NCI-H2029 treated with DMSO at 0.1 percent for 48 hours (cell line): ENCODE results near the gene RASL11A.
"Not testable (repeated sequence)": the region's sequence is repeated elsewhere in the genome, so short reads cannot be mapped to it uniquely, and the experiment has no call there.

Experiments used
- DNase-seq: peaks from one replicate; lab custom pipeline; 2025; lab: John Stamatoyannopoulos, UW

The RASL11A gene, protein sequence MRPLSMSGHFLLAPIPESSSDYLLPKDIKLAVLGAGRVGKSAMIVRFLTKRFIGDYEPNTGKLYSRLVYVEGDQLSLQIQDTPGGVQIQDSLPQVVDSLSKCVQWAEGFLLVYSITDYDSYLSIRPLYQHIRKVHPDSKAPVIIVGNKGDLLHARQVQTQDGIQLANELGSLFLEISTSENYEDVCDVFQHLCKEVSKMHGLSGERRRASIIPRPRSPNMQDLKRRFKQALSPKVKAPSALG

DNA sequence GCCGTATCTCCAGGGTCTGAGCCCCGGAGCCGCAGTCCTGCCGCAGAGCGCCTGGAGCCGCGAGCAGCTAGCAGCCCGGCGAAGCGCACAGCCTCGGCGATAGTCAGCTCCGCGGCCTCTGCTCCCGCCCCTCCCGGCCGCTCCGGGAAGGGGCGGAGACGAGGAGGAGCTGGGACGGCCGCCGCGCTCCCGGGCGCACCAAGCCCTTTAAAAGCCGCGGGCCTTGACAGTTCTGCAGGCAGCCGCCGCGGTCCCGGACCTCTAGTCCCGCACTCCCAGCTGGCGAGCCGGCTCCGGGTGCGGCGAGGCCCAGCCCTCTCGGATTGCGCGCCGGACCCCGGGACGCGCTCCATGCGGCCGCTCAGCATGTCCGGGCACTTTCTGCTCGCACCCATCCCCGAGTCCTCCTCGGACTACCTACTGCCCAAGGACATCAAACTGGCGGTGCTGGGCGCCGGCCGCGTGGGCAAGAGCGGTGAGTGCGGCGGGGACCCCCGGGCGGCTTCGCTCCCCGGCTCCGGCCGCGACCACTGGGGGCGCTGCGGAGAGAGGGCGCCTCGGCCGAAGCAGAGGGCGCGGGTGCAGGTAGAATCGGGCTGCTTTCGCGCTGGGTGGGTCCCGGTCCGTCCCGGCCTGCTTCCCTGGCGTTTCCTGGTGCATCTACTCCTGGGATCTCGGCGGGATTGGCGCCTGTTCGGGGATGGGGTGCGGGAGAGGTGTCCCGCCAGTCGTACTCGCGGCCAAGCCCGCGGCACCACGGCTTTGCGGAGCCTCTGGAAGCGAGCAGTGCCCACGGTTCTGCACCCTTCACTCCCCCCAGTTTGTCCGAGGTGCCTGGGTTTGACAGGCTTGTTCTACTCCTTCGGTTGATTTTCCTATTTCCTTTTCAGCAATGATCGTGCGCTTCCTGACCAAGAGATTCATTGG is at the start of gene RASL11A:
TSS of gene RASL11A (plus strand) at position 237 of the 927 bp plus-strand sequence. CDS start at position 352, 115 bp downstream.
- DNase-seq = no peak

DNA sequence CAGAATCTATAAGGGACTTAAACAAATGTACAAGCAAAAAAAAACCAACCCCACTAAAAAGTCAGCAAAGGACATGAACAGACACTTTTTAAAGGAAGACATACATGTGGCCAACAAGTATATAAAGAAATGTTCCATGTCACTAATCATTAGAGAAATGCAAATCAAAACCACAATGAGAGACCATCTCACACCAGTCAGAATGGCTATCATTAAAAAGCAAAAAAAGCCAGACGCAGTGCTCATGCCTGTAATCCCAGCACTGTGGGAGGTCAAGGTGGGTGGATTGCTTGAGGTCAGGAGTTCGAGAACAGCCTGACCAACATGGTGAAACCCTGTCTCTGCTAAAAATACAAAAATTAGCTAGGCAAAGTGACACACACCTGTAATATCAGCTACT is 48.5 kb upstream of the RASL11A start:
- not testable (repeated sequence) for DNase-seq

DNA sequence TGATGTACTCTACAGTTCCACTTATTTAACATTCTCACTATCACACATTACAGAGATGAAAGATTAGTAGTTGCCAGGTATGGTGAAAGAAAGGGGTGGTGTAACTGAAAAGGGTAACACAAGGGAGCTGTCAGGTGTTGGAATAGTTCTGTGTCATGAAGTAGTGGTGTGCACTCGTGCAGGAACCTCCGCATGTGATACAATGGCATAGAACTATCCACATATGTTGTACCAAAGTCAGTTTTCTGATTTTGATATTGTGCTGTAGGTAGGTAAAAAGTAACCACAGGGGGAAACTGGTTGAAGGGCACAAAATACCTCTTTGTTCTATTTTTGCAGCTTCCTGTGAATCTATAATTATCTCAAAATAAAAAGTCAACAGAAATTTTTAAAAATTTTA is 43.6 kb upstream of the RASL11A start:
- DNase-seq = no peak

DNA sequence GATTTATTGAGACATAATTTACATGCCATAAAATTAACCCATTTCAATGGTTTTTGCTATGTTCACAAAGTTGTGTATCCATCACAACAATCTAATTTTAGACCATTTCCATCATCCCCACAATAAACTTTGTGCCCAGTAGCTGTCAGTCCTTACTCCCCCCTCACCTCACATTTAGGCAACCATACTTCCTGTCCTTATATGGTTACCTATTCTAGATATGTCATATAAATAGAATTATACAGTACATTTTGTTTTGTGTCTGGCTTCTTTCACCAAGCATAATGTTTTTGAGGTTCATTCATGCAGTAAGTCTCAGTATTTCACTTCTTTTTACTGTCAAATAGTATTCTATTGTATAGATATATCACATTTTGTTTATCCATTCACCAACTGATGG is 42.5 kb upstream of the RASL11A start:
- DNase-seq = no peak

DNA sequence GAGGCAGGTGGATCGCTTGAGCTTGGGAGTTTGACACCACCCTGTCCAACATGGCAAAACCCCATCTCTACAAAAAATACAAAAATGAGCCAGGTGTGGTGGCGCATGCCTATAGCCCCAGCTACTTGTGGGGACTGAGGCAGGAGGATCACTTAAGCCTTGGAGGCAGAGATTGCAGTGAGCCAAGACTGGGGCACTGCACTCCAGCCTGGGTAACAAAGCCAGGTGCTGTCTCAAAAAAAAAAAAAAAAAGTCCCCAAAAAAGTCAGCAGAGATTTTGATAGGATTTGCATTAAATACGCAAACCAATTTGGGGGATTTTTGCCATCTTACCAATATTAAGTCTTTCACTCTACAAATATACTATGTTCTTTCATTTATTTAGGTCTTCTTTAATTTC is 41.0 kb upstream of the RASL11A start:
- no peak for DNase-seq

DNA sequence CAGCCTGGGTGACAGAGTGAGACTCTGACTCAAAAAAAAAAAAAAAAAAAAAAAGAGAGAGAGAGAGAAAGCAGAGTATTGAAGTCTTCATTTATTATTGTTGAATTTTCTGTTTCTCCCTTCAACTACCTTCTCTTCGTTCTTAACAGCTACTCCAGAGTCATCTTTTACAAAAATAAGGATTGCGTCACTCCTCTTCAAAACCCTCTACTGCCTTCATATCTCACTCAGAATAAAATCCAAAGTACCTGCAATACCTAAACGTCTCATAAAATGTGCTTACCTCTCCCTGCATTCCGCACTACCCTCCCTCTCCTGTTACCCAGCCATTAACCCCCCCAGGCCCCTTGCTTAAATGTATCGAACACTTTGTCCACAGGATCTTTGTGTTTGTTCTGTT is 36.7 kb upstream of the RASL11A start:
- DNase-seq = no peak

DNA sequence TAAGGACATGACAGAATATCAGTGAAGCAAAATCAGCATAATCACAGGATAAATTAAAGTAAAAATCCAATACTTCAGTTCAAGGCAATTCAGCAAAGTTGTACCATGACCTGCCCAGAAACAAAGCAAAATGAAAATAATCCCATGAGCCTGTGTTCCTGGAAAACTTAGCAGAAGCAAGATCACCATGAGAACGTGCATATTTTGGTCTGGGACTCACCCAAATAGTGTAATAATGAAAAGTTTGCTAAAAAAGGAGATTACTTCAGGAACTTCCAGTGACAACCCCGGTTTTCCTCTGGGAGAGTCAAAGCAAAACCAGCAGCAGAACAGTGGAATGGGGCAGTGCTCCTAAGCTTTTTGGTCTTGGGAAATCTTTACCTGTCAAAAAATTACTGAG is 34.2 kb upstream of the RASL11A start:
- DNase-seq = no peak

DNA sequence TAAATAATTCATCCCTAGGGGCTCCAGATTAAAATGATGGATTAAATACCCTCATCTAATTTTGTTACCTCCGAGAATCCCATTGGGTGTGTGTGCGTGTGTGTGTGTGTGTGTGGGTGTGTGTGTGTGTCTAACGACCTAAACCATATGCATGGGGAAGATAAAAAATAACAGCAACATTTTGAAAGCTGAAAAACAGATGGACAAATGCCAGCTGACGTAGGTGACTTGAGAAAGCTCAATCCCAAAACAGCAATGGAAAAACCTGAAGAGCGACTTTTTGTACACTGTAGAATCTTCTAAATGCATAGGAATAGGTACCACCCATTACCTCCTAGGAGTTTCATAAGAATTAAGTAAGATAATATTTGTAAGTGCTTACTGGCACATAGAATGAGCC is 27.9 kb upstream of the RASL11A start:
- DNase-seq = no peak

DNA sequence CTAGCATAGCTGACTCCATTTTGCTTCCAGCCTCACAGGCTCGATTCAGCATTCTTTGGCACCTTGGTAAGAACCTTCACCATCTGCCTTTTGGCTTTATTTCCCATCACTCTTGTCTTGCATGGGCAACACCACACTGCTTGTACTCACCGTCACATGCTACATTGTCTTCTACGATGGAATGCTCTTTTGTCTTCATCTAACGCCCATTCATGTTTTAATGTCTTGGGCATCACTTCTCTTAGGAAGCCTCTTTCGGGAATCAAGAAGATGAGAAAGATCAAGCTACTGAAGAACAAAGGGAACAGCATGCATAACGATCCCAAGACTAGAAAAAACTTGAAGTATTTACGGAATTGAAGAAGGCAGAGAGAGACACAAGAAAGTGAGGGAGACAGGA is 25.0 kb upstream of the RASL11A start:
- DNase-seq = no peak

DNA sequence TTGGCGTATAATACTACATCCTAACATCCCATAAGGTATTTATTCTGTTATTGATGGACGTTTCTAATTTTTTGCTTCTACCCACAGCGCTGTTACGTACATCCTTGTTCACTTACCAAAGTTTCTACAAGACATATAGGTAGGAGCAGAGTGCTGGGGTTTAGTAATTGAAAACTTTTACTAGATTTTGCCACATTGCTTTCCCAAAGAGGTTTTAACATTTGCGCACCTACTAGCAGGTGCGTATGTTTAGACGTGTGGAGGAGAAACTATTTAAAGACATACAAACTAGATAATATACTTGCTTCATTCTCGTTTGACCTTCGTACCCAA is 19.8 kb upstream of the RASL11A start:
- no peak for DNase-seq

DNA sequence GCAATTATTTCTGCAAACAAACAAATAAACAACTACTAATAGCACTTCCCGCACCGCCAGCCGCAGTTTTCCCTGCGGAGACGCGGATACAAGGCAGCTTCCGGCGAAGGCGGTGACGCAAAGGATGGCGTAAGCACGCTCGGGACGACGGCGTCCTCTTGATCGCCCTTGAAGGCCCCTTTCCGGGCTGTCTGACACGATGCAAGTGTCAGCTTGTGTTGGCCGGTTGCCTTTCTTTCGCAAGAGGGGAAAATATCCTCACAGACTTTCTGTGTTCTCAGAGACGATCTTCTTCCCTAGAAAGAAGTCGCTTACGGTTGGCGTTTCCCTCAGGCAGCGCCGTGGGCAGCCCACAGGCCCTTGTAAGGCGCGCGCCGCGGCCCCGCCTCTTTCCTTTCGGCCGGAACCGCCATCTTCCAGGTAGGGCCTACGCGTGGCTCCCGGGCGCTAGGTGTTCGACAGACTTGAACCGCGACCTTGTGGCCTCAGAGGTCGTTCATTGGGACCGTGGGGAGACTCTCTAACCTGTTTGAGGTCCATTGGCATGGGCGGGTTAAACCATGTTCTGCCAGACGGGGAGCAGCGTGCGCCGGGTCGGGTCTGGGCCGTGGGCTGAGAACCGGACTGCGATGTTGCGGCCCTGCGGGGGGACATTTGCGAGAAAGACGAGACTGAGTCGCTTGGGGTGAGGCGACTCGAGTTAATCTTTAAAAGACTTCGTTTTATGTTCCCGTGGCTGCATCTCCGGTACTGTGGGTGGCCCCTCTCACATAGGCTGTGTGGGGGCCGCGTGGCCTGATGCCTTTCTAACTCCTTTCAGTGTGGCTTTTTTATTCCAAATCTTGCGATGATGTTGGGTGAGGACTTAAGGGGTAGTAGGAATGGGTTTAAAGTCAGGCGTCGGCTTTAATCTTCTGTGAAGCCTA is 19.2 kb upstream of the RASL11A start, which contains the start of gene RPL21:
TSS of gene RPL21 (plus strand) at position 393 of the 926 bp plus-strand sequence. CDS start 2,219 bp downstream, outside the sequence.
- no peak for DNase-seq

DNA sequence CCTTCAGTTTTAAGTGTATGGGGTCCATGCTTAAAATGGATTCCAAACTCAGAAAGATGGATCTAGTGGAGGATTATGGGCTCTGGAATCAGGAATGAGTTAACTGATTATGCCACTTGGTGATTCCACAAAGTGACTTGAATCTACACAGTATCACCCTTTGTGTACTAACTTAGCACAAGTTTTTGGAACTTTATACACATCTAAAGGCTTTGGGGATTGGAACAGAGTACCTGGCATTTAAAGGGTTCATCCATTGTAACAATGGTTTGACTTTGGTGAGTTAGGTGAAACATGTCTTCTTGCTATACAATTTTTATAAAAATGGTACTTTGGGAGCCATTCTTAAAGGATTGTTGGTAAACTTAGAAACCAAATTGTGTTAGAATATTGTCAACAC is 18.2 kb upstream of the RASL11A start:
- DNase-seq = no peak

DNA sequence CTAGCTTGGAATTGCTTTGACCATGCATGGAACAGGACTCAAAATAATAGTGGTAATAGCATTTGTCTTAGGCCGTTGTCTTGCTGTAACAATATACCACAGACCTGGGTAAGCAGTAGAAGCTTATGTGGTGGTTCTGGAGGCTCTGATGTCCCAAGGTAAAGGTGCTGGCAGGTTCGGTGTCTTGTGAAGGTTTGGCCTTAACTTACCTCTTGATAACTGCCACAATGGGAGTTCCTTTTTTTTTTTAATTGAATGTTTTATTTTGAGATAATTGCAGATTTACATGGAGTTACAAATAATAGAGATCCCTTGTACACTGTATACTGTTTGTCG is 13.4 kb upstream of the RASL11A start:
- DNase-seq = no peak

DNA sequence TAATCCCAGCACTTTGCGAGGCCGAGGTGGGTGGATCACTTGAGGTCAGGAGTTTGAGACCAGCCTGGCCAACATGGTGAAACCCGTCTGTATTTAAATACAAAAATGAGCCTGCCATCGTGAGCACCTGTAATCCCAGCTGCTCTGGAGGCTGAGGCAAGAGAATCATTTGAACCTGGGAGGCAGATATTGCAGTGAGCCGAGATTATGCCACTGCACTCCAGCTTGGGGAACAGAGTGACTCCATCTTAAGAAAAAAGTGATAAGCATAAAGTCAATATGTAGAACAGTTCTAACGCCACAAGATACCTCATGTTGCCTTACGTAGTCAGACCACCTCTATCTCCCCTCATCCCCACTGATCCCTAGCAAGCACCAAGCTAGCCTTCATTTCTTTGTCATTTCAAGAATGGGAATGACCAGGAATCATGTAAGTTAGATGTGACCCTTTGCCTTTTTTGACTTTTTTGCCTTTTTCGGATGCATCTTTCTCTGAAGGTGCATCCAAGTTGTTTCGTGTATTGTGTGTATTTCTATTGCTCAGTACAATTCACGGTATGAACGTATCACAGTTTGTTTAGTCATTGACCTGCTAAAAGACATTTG is 12.9 kb upstream of the RASL11A start:
- no peak for DNase-seq

DNA sequence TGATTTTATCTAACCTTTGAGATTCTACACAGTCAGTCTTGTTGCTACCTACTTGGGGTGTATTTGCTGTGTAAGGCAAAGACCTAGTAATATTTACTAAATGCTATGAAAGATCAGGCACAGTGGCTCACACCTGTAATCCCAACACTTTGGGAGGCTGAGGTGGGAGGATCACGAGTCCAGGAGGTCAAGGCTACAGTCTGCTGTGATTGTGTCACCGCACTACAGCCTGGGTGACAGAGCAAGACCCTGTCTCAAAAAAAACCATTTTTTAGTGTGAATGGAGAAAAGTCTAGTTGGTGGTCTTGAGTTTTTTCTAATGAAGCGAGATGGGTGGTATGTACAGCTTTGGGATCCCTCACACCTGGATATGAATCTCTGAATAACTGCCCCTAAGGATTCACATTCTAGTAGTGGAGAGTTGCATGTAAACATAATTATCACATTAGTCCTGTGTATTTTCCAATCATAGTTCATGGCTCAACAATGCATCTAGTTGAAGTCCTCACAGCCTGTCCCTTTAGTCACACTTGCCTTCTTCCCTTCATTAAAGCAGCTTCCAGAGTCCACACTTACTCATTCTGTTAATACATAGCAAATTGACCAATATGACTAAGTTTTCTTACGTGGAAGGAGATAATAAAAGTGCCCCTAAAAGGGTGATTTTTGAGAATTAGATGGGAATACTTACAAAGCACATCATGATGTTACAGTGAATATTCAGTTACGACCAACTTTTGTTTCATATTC is 11.8 kb upstream of the RASL11A start:
- no peak for DNase-seq

DNA sequence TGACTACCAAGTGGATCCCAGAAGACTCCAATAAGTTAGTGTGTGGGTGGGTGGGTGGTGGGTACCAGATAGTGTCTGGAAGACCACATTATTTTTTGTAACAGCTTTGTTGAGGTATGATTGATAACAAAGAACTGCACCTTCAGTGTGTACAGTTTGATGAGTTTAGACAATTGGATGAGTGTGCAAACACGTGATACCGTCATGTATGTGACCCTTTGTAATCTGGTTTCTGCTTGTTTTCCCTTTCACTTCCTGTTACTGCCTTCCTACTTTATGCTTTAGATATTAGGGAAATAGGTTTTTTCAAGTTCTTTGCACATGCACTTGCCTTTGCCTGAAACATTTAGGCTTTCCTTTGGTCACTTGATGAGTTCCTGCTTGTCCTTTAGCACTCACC is 10.8 kb upstream of the RASL11A start:
- DNase-seq = no peak

DNA sequence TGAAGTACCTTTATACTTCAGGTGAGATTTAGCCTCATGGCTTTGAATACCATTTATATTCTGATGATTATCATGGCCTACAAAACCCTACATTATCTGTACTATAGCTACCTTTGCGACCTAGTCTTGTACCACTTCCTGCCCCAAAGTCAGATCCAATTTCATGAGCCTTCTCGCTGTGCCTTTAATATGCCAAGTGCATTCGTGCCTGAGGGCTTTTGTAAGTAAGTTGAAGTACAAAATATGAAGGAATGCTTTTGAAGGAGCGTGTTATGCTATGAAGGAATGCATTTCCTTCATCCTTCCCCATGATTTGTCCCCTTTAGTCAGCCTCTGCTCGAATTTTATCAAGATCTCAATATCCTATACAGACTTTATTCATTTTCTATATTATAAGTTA is 9.2 kb upstream of the RASL11A start:
- DNase-seq = no peak

DNA sequence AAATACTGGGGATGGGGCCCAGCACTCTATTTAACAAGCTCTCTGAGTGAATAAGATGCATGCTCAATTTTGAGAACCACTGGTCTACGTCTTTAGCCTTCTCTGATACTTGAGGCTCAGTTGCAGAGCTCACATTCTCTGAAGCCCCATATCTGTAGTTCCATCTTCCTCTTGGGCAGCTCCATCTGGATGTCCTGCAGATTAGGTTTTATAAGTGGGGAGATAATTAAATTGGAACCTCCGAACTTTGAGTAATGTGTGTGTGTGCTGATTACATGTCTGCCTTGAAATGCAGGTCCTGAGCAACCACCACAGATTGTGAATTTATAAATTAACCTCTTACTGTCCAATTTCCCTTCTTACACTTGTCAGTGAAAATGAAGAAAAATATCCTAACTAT is 7.2 kb upstream of the RASL11A start:
- no peak for DNase-seq

DNA sequence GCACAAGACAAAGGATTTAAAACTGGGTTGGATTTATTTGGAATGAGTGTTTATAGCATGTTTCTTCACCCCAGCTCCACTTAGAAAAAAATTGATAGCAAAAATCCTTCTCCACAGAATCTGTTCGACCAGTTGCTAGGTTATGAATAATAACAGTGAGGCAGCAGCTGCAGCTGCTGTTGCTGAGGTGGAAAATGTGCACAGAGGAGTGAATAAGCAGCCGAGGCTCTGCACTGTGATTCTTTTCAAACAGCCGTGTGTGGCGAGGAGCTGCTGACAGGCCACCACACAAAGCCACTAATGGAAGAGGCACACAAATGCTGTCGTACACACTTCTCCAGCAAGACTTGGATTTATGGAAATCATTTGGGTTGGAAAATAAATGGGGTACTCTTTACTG is 6.4 kb upstream of the RASL11A start:
- no peak for DNase-seq

DNA sequence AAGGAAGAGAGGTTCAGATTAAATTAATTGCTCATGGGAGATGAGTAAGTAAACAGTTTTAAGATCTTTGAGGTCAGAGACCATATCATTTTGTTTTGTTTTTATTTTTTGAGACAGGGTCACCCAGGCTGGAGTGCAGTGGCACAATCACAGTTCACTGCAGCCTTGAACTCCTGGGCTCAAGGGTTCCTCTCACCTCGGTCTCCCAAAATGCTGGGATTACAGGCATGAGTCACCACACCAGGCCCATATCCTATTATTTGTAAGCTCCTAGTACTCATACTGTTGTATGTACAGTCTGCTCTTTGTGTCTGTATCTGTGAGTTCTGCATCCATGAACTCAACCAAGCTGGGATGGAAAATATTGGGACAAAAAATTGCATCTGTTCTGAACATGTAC is 6.0 kb upstream of the RASL11A start:
- DNase-seq = no peak

DNA sequence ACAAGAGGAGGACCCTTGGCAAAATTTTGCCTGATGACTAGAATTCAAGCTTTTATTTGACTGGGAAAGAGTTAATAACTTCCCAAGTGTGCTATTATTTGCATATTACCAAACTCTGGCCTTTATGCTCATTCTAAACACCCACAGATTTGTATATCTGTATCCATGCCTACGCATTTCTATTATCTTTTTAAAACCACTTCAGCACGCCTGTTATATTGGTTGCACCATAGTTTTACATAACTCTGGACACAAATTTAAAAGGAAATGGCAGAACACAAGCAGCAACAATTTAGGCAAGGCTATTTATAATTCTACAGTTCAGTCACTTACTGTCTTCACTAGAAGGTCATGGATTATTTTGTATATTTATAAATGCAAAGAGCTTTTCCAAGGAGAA is 3.7 kb upstream of the RASL11A start:
- DNase-seq = no peak
